SK-N-SH treated with all-trans-retinoic acid at 6 μM for 48 hours (cell line): ENCODE results near the gene HAPSTR1.

Source experiments
- ATAC-seq: fragments of 200-7000 bp; cut with Tn5 transposase; 3 replicates; pipeline ENCODE4 v1.9.1; 2020; ENCODE audit warnings: mild to moderate bottlenecking, moderate library complexity
- ARNTL ChIP-seq: fragments of 450-650 bp; formaldehyde crosslinking; IDR thresholded peaks from 2 replicates; pipeline ENCODE4 v1.5.0; 2020; ENCODE audit warnings: low read depth, mild to moderate bottlenecking, moderate library complexity, borderline replicate concordance
- BACH2 ChIP-seq: fragments of 250-450 bp; sonication (Bioruptor Pico); IDR thresholded peaks from 2 replicates; pipeline ENCODE4 v1.9.0; 2021; ENCODE audit warnings: mild to moderate bottlenecking, borderline replicate concordance
- CSDC2 ChIP-seq: fragments of 250-450 bp; sonication (Bioruptor Pico); IDR thresholded peaks from 2 replicates; pipeline ENCODE4 v1.5.0; 2020; ENCODE audit warnings: mild to moderate bottlenecking, moderate library complexity
- ESRRG ChIP-seq: fragments of 250-450 bp; sonication (Bioruptor Pico); IDR thresholded peaks from 2 replicates; pipeline ENCODE4 v1.6.1; 2021; ENCODE audit warnings: mild to moderate bottlenecking
- ISL1 ChIP-seq: fragments of 250-450 bp; sonication (Bioruptor Pico); IDR thresholded peaks from 2 replicates; pipeline ENCODE4 v2.1.2; 2022; ENCODE audit warnings: mild to moderate bottlenecking, moderate library complexity
- OSR1 ChIP-seq: fragments of 250-450 bp; sonication (Bioruptor Pico); IDR thresholded peaks from 2 replicates; pipeline ENCODE4 v1.8.0; 2022; ENCODE audit warnings: moderate library complexity, mild to moderate bottlenecking, inconsistent platforms
- PPARA ChIP-seq: fragments of 250-450 bp; sonication (Bioruptor Pico); IDR thresholded peaks from 2 replicates; pipeline ENCODE4 v1.5.0; 2020; ENCODE audit warnings: mild to moderate bottlenecking, borderline replicate concordance
- RARB ChIP-seq: fragments of 250-450 bp; sonication (Bioruptor Pico); IDR thresholded peaks from 2 replicates; pipeline ENCODE4 v1.8.0; 2021; ENCODE audit warnings: mild to moderate bottlenecking, moderate library complexity
- SNAI2 ChIP-seq: fragments of 250-450 bp; sonication (Bioruptor Pico); IDR thresholded peaks from 2 replicates; pipeline ENCODE4 v1.5.0; 2020; ENCODE audit warnings: mild to moderate bottlenecking, moderate library complexity
- TCF4 ChIP-seq: fragments of 250-450 bp; sonication (Bioruptor Pico); IDR thresholded peaks from 2 replicates; pipeline ENCODE4 v1.8.0; 2021; ENCODE audit warnings: mild to moderate bottlenecking, moderate library complexity, borderline replicate concordance
- TOX ChIP-seq: fragments of 250-450 bp; sonication (Bioruptor Pico); IDR thresholded peaks from 2 replicates; pipeline ENCODE4 v1.8.0; 2021; ENCODE audit warnings: mild to moderate bottlenecking, moderate library complexity, borderline replicate concordance
- ZC3H10 ChIP-seq: fragments of 250-450 bp; sonication (Bioruptor Pico); IDR thresholded peaks from 2 replicates; pipeline ENCODE4 v1.5.1; 2021; ENCODE audit warnings: mild to moderate bottlenecking, moderate library complexity
- ZFP3 ChIP-seq: fragments of 250-450 bp; sonication (Bioruptor Pico); IDR thresholded peaks from 2 replicates; pipeline ENCODE4 v1.5.0; 2020; ENCODE audit warnings: mild to moderate bottlenecking, moderate library complexity
- ZFP30 ChIP-seq: fragments of 450-650 bp; formaldehyde crosslinking; IDR thresholded peaks from 2 replicates; pipeline ENCODE4 v1.5.0; 2022; ENCODE audit warnings: mild to moderate bottlenecking, moderate library complexity
- ZNF565 ChIP-seq: fragments of 450-650 bp; formaldehyde crosslinking; conservative IDR thresholded peaks from 2 replicates; pipeline ENCODE4 v1.5.0; 2020; ENCODE audit warnings: low read depth, mild to moderate bottlenecking, moderate library complexity
- ZNF70 ChIP-seq: fragments of 450-650 bp; formaldehyde crosslinking; IDR thresholded peaks from 2 replicates; pipeline ENCODE4 v1.5.0; 2020; ENCODE audit warnings: mild to moderate bottlenecking, moderate library complexity
- TF ChIP-seq, protein P1 (sequence below): fragments of 250-450 bp; sonication (Bioruptor Pico); IDR thresholded peaks from 2 replicates; pipeline ENCODE4 v1.8.0; 2021; ENCODE audit warnings: low read depth, mild to moderate bottlenecking, moderate library complexity, borderline replicate concordance
- TF ChIP-seq, protein P2 (sequence below): fragments of 250-450 bp; sonication (Bioruptor Pico); IDR thresholded peaks from 2 replicates; pipeline ENCODE4 v1.8.0; 2020; ENCODE audit warnings: mild to moderate bottlenecking, moderate library complexity, borderline replicate concordance
- TF ChIP-seq, protein P3 (sequence below): fragments of 250-450 bp; sonication (Bioruptor Pico); IDR thresholded peaks from 2 replicates; pipeline ENCODE4 v1.5.1; 2020; ENCODE audit warnings: low read depth, mild to moderate bottlenecking, moderate library complexity
- TF ChIP-seq, protein P4 (sequence below): fragments of 250-450 bp; sonication (Bioruptor Pico); IDR thresholded peaks from 2 replicates; pipeline ENCODE4 v1.5.0; 2020; ENCODE audit warnings: mild to moderate bottlenecking, moderate library complexity
- TF ChIP-seq, protein P5 (sequence below): fragments of 250-450 bp; sonication (Bioruptor Pico); IDR thresholded peaks from 2 replicates; pipeline ENCODE4 v1.5.1; 2021; ENCODE audit warnings: mild to moderate bottlenecking, moderate library complexity

Gene HAPSTR1

DNA sequence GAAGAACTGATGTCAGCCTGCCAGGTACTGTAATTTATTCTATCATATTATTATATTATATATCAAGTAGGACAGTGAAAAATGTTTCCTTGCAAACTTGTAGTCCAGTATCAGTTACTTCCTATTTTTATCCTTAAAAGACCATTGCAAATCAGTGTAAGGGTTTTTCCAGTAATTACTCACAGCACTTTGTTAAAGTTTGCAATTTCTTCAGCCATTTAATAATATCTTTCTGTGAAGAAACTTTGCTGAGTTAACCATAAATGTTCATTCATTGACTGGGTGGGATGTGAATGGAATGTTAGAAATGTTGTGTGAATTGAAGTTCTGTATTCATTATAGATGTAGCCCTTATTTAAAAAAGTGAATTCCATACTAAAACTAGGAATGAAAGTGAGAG, 26.7 kb downstream of the HAPSTR1 start (continued):
- TF ChIP-seq, protein P1, sequence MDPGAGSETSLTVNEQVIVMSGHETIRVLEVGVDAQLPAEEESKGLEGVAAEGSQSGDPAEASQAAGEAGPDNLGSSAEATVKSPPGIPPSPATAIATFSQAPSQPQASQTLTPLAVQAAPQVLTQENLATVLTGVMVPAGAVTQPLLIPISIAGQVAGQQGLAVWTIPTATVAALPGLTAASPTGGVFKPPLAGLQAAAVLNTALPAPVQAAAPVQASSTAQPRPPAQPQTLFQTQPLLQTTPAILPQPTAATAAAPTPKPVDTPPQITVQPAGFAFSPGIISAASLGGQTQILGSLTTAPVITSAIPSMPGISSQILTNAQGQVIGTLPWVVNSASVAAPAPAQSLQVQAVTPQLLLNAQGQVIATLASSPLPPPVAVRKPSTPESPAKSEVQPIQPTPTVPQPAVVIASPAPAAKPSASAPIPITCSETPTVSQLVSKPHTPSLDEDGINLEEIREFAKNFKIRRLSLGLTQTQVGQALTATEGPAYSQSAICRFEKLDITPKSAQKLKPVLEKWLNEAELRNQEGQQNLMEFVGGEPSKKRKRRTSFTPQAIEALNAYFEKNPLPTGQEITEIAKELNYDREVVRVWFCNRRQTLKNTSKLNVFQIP (CRISPR knock-in tag), result no peak
- TF ChIP-seq RARB (CRISPR knock-in tag), result no peak
- TF ChIP-seq ISL1 (CRISPR knock-in tag), result no peak
- TF ChIP-seq ZC3H10 (CRISPR knock-in tag), result no peak
- TF ChIP-seq, protein P2, sequence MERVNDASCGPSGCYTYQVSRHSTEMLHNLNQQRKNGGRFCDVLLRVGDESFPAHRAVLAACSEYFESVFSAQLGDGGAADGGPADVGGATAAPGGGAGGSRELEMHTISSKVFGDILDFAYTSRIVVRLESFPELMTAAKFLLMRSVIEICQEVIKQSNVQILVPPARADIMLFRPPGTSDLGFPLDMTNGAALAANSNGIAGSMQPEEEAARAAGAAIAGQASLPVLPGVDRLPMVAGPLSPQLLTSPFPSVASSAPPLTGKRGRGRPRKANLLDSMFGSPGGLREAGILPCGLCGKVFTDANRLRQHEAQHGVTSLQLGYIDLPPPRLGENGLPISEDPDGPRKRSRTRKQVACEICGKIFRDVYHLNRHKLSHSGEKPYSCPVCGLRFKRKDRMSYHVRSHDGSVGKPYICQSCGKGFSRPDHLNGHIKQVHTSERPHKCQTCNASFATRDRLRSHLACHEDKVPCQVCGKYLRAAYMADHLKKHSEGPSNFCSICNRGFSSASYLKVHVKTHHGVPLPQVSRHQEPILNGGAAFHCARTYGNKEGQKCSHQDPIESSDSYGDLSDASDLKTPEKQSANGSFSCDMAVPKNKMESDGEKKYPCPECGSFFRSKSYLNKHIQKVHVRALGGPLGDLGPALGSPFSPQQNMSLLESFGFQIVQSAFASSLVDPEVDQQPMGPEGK (CRISPR knock-in tag), result no peak
- TF ChIP-seq ZFP30, result no peak

DNA sequence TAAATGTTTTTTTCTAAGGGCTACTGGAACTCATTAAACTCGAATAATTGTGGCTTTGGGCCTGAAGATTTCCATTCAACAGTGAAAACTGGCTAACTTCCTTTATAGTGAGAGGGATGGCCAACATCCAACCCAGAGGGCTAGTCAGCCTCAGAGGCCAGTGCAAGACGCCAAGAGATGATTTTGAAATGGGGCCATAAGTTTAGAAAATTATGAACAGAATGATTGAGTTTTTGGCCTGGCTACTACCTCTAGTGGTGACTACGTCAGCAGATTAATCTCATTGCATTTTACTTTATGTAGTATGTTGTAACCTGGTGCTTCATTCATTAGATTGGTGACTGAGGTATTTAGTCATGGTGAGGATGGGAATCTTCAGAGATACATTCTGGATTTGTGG, 28.4 kb downstream of the HAPSTR1 start:
- TF ChIP-seq ISL1 (CRISPR knock-in tag), result peak; percentile 64
- TF ChIP-seq, protein P3, sequence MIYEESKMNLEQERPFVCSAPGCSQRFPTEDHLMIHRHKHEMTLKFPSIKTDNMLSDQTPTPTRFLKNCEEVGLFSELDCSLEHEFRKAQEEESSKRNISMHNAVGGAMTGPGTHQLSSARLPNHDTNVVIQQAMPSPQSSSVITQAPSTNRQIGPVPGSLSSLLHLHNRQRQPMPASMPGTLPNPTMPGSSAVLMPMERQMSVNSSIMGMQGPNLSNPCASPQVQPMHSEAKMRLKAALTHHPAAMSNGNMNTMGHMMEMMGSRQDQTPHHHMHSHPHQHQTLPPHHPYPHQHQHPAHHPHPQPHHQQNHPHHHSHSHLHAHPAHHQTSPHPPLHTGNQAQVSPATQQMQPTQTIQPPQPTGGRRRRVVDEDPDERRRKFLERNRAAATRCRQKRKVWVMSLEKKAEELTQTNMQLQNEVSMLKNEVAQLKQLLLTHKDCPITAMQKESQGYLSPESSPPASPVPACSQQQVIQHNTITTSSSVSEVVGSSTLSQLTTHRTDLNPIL (CRISPR knock-in tag), result no peak
- peak; percentile 67 for ATAC-seq

DNA sequence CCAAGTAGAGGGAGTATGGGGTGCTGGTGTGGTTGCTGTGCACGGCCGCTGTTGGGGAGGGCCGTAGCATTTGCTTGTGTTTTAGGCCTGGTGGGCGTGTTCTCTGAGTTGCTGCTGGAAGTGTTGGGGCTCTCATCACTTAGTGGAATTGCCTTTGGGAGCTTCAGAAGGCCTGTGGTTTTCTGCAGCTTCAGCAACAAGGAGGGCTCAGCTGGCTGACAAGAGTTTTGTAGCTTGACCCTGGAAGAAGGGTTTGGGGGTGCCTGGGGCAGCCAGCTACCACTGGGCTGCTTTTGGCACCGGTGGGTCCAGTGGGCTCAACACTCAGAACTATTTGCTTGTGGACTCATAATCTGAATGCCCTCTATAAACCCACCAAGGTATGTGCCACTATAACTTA, 30.9 kb downstream of the HAPSTR1 start:
- ATAC-seq, result no peak
- TF ChIP-seq, protein P4, sequence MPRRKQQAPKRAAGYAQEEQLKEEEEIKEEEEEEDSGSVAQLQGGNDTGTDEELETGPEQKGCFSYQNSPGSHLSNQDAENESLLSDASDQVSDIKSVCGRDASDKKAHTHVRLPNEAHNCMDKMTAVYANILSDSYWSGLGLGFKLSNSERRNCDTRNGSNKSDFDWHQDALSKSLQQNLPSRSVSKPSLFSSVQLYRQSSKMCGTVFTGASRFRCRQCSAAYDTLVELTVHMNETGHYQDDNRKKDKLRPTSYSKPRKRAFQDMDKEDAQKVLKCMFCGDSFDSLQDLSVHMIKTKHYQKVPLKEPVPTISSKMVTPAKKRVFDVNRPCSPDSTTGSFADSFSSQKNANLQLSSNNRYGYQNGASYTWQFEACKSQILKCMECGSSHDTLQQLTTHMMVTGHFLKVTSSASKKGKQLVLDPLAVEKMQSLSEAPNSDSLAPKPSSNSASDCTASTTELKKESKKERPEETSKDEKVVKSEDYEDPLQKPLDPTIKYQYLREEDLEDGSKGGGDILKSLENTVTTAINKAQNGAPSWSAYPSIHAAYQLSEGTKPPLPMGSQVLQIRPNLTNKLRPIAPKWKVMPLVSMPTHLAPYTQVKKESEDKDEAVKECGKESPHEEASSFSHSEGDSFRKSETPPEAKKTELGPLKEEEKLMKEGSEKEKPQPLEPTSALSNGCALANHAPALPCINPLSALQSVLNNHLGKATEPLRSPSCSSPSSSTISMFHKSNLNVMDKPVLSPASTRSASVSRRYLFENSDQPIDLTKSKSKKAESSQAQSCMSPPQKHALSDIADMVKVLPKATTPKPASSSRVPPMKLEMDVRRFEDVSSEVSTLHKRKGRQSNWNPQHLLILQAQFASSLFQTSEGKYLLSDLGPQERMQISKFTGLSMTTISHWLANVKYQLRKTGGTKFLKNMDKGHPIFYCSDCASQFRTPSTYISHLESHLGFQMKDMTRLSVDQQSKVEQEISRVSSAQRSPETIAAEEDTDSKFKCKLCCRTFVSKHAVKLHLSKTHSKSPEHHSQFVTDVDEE (CRISPR knock-in tag), result no peak
- TF ChIP-seq ZNF70 (CRISPR knock-in tag) (no peak), ZNF565 (no peak), TOX (no peak), PPARA (CRISPR knock-in tag) (no peak), RARB (CRISPR knock-in tag) (no peak), ARNTL (no peak), CSDC2 (no peak), ZC3H10 (CRISPR knock-in tag) (no peak), ZFP3 (CRISPR knock-in tag) (no peak), ESRRG (CRISPR knock-in tag) (no peak)
- TF ChIP-seq, protein P5, sequence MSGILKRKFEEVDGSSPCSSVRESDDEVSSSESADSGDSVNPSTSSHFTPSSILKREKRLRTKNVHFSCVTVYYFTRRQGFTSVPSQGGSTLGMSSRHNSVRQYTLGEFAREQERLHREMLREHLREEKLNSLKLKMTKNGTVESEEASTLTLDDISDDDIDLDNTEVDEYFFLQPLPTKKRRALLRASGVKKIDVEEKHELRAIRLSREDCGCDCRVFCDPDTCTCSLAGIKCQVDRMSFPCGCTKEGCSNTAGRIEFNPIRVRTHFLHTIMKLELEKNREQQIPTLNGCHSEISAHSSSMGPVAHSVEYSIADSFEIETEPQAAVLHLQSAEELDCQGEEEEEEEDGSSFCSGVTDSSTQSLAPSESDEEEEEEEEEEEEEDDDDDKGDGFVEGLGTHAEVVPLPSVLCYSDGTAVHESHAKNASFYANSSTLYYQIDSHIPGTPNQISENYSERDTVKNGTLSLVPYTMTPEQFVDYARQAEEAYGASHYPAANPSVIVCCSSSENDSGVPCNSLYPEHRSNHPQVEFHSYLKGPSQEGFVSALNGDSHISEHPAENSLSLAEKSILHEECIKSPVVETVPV, result no peak
- TF ChIP-seq, protein P3 (CRISPR knock-in tag), result no peak
- TF ChIP-seq, all 23 proteins: peak for 0

DNA sequence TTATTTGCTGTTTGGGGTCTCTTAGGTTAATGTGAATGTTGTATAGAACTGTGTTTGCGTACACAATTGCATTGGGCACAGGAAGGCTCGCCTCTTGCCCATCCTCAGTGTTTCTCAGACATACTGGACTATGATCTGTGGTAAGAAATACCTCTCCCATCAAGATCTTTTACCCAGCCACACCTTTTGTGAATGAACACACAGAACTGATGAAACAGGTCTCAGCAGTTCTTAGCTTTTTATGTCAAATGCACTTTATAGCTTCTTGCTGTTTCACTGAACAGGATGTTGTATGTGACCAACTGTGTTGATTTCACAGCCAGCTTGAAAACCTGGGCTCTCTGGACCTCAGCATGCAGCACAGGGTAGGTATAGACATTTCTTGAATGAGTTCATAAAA, 31.5 kb downstream of the HAPSTR1 start:
- ATAC-seq, result no peak
- no peak for TF ChIP-seq SNAI2 (CRISPR knock-in tag)
- TF ChIP-seq ARNTL, result no peak
- no peak for TF ChIP-seq ZC3H10 (CRISPR knock-in tag)
- TF ChIP-seq, protein P4 (CRISPR knock-in tag), result no peak
- TF ChIP-seq BACH2 (CRISPR knock-in tag), result no peak
- no peak for TF ChIP-seq ZNF565
- TF ChIP-seq CSDC2, result no peak
- TF ChIP-seq ZFP3 (CRISPR knock-in tag), result no peak
- no peak for TF ChIP-seq PPARA (CRISPR knock-in tag)
- TF ChIP-seq ZNF70 (CRISPR knock-in tag), result no peak
- TF ChIP-seq ZFP30, result no peak
- TF ChIP-seq TCF4 (CRISPR knock-in tag), result no peak
- TF ChIP-seq, protein P3 (CRISPR knock-in tag), result no peak
- TF ChIP-seq OSR1 (CRISPR knock-in tag), result no peak
